Bronchial epithelial cell (primary cell): ENCODE results near the gene ARHGAP15. TPM values are rescaled to one million over a fixed set of nuclear protein-coding genes. Genes with fewer than 3 reads are reported as not detected.

Source experiments
- DNase-seq: peaks from one replicate; pipeline ENCODE4 v3.0.0-alpha.2; 2010; ENCODE audit warnings: low read depth
- FAIRE-seq: peaks from 2 replicates; lab custom pipeline; 2011; peaks lifted over from hg19 to GRCh38; lab: Jason Lieb, UNC
- H3K27me3 ChIP-seq: 2 replicates; pipeline ENCODE4 v1.5.1; 2011; ENCODE audit warnings: low read length; ENCODE audit not compliant: control insufficient read depth, insufficient read depth
- H3K36me3 ChIP-seq: 2 replicates; pipeline ENCODE4 v1.5.1; 2011; ENCODE audit warnings: low read length; ENCODE audit not compliant: control insufficient read depth, insufficient read depth
- H3K4me3 ChIP-seq: 2 replicates; pipeline ENCODE4 v1.5.1; 2011; ENCODE audit warnings: mild to moderate bottlenecking, low read depth, low read length, control low read depth
- CTCF ChIP-seq: IDR thresholded peaks from 2 replicates; pipeline ENCODE4 v1.5.1; 2011; ENCODE audit warnings: mild to moderate bottlenecking, moderate library complexity, low read length, control low read depth, inconsistent platforms; ENCODE audit not compliant: insufficient read depth, severe bottlenecking
- total RNA-seq: library from RNA; depleted of rRNA; stranded (reverse); fragments of >200 nt; gene quantifications from 2 replicates; pipeline ENCODE4 v1.2.1, GENCODE V29; 2014

The ARHGAP15 gene
- total RNA-seq, 1 donor from 2014 or later: not detected

- FAIRE-seq: no peak
- H3K4me3 ChIP-seq: no peak overlapping the region
Observed at GRCh38 chr2:143586119-143586518, 456.9 kb downstream of the ARHGAP15 start.

GRCh38 chr2:143588746-143589145 is 459.5 kb downstream of the ARHGAP15 start:
- DNase-seq: no peak
- Histone ChIP-seq H3K36me3 (no peaks in the 10 kb centered on the region), H3K4me3 (no peak overlapping the region), H3K27me3 (no peaks in the 10 kb centered on the region)
- TF ChIP-seq CTCF: no peak
- FAIRE-seq: no peak

More at GRCh38 chr2:143586119-143586518, 456.9 kb downstream of the ARHGAP15 start:
- Histone ChIP-seq H3K27me3 (peaks cover 2% of the 10 kb centered on the region), H3K36me3 (no peaks in the 10 kb centered on the region)
- no peak for DNase-seq
- TF ChIP-seq CTCF: no peak

- H3K4me3 ChIP-seq: no peak overlapping the region
- FAIRE-seq (no peak), DNase-seq (no peak)
- H3K27me3 ChIP-seq: no peaks in the 10 kb centered on the region
- no peak for TF ChIP-seq CTCF
- no peaks in the 10 kb centered on the region for H3K36me3 ChIP-seq
Observed at GRCh38 chr2:143594161-143594560, 464.9 kb downstream of the ARHGAP15 start.

GRCh38 chr2:143594745-143595144 is 465.5 kb downstream of the ARHGAP15 start:
- FAIRE-seq (no peak), DNase-seq (no peak)
- H3K36me3 ChIP-seq: no peaks in the 10 kb centered on the region
- no peaks in the 10 kb centered on the region for H3K27me3 ChIP-seq
- H3K4me3 ChIP-seq: no peak overlapping the region
- TF ChIP-seq CTCF: no peak

- no peak for TF ChIP-seq CTCF
- FAIRE-seq: no peak
Observed at GRCh38 chr2:143600116-143600515, 470.9 kb downstream of the ARHGAP15 start.

GRCh38 chr2:143601828-143602227 is 472.6 kb downstream of the ARHGAP15 start:
- TF ChIP-seq CTCF: no peak
- Histone ChIP-seq H3K27me3 (no peaks in the 10 kb centered on the region), H3K36me3 (no peaks in the 10 kb centered on the region), H3K4me3 (no peak overlapping the region)
- DNase-seq: no peak
- no peak for FAIRE-seq

More at GRCh38 chr2:143600116-143600515, 470.9 kb downstream of the ARHGAP15 start:
- no peak for DNase-seq
- Histone ChIP-seq H3K4me3 (no peak overlapping the region), H3K36me3 (no peaks in the 10 kb centered on the region), H3K27me3 (no peaks in the 10 kb centered on the region)
